HG03432 (cell line): ENCODE data around the gene COL5A1.
"Not testable (repeated sequence)": the region's sequence is repeated elsewhere in the genome, so short reads cannot be mapped to it uniquely, and the experiment has no call there.

Experiments
- ATAC-seq: cut with Tn5 transposase; IDR thresholded peaks from one replicate; pipeline ENCODE4 v1.9.1; 2021; ENCODE audit warnings: mild to moderate bottlenecking, moderate library complexity; ENCODE audit not compliant: unreplicated experiment

The COL5A1 gene

GRCh38 chr9:134638502-134639090 is 3.0 kb upstream of the COL5A1 start:
- ATAC-seq: no peak

DNA sequence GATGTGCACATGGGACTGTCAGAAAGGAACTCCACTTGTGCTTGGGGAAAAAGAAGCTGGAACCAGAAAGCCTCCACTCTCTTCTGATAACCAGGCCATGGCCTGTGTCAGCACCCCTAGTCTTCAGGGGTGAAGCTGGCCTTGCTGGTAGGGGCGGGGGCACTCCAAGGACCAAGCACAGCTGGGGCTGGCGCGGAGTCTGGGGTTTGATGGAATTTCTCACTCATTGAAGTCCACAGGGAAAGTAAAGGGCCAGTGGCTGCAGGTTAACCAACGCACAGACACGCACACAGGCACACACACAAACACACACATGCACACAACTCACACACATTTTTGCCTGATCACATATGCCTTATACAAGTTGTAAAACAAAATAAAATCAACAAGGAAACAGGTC is 1.6 kb upstream of the COL5A1 start:
- ATAC-seq: no peak

- no peak for ATAC-seq
Measured at GRCh38 chr9:134640506-134641172, 964 bp upstream of the COL5A1 start.

- no peak for ATAC-seq
Measured at GRCh38 chr9:134641990-134642384, 384 bp downstream of the COL5A1 start.

DNA sequence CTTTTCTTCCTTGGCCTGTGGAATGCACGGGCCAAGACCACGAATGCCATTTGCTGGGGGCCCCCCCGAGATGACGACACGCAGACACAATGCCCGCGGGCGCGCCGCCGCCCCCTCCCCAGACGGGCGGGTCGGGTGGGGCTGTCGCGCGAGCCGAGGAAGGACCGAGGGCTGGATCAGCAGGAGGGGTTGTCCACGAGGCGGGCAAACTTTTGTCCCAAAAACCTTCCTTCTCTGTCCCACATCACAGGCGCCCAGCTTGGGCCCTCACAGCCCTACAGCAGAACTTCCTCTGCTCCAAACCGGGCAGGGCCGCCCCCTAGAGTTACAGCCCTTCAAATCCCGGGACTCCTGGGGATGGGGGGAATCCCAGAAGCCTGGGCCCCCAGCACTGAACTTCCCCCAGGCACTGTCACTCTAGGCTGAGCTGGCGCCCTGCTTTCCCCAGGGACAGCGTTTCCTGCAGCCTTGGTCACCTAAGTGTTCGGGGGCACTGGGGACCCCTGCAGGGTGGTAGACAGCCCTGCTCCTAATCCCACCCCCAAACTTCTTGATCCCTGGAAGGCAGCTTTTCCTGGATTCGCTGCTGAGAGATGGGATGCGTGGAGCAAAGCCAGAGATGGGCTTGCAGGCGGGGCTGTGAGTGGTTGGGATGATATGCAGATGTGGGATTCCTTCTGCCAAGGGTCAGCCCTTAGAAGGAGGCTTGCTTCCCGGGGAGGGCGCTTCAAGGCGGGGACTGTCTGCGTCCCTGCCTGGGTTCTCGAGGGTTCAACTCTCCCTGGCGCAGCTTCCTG is 980 bp downstream of the COL5A1 start:
- no peak for ATAC-seq

DNA sequence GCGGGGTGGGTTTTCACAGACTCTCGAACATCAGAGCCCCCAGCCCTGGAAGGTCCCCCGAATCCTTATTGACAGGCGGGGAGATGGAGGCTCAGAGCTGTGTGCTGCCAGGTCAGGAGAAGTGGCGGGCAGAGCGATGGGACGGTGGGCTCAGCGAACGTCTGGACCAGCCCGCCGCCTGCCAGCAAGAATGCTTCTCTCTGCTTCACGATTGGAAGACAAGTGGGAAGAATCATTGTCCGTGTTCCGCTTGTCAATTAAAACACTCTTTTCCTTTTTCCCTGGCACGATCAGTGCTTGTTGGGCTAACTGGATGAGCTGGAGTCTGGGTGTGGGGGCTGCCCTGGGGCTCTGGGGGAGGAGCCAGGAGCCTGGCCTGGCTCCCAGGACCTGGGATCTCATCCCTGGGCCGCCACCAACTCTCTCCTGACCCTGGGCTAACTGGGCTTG is 1.6 kb downstream of the COL5A1 start:
- no peak for ATAC-seq

DNA sequence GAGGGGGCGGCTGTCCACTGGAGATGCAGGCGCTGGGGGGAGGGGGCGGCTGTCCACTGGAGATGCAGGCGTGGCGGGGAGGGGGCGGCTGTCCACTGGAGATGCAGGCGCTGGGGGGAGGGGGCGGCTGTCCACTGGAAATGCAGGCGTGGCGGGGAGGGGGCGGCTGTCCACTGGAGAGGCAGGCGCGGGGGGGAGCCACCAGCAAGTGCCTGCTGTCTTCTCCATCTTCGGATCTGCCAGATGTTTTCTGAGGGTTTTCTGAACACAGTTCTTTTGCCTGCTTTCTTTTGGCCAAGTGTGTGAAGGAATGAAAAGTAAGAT is 2.8 kb downstream of the COL5A1 start:
- not testable (repeated sequence) for ATAC-seq

GRCh38 chr9:134644725-134645606 is 3.4 kb downstream of the COL5A1 start:
- no peak for ATAC-seq

- ATAC-seq: no peak
Measured at GRCh38 chr9:134645607-134646365, 4.2 kb downstream of the COL5A1 start.

- ATAC-seq: no peak
Measured at GRCh38 chr9:134647359-134648080, 5.9 kb downstream of the COL5A1 start.

GRCh38 chr9:134648701-134649530 is 7.3 kb downstream of the COL5A1 start:
- no peak for ATAC-seq

GRCh38 chr9:134650431-134651190 is 9.0 kb downstream of the COL5A1 start:
- no peak for ATAC-seq

- no peak for ATAC-seq
Measured at GRCh38 chr9:134651226-134651905, 9.8 kb downstream of the COL5A1 start.

GRCh38 chr9:134652291-134653225 is 11.0 kb downstream of the COL5A1 start:
- no peak for ATAC-seq

- no peak for ATAC-seq
Measured at GRCh38 chr9:134653259-134654009, 11.8 kb downstream of the COL5A1 start.

DNA sequence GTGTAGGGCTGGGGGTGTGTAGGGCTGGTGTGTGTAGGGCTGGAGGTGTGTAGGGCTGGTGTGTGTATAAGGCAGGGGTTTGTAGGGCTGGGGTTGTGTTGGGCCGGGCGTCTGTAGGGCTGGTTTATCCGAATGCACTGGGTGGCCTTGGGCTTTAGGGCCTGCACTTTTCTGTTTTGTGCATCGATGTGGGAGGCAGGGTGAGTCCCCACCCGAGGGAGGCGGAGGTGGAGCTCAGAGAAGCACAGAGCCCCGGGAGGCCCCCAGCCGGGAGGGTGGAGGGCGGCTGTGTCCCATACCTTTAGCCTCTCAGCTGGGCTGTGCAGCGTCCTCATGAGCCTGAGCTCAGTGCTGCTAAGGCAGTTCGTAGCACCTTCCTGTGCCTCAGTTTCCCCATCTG is 13.5 kb downstream of the COL5A1 start:
- ATAC-seq: no peak
